Panc1 (cell line): ENCODE data around the gene UBE2O. TPM values are rescaled to one million over a fixed set of nuclear protein-coding genes. Genes with fewer than 3 reads are reported as not detected.
A peak's percentile ranks its signal among the peaks of the same experiment; 100 is the strongest.

ENCODE experiments used
- ATAC-seq: fragments of 200-7000 bp; cut with Tn5 transposase; 2 replicates; pipeline ENCODE4 v1.9.1; 2020; ENCODE audit warnings: mild to moderate bottlenecking, moderate library complexity
- BruUV-seq: library from RNA; stranded (reverse); fragments of 400-500 nt; replicated peaks from 2 replicates; lab custom pipeline; 2021; lab: Mats Ljungman, UMichigan
- CTCF ChIA-PET: fragments of 300-600 bp; sonication (Branson Sonifier 250); formaldehyde crosslinking; loops from one replicate; lab custom pipeline; 2022; ENCODE audit warnings: antibody characterized with exemption; lab: Charles Lee
- POLR2A ChIA-PET: fragments of 300-600 bp; sonication (Branson Sonifier 250); formaldehyde crosslinking; loops from one replicate; lab custom pipeline; 2022; ENCODE audit warnings: antibody characterized with exemption; lab: Charles Lee
- DNase-seq: peaks from one replicate; pipeline ENCODE4 v3.0.0-alpha.2; 2010; ENCODE audit warnings: low read depth, low spot score
- H3K27ac ChIP-seq: 2 replicates; pipeline ENCODE4 v1.5.1; 2011; ENCODE audit warnings: mild to moderate bottlenecking, low read length, inconsistent platforms
- H3K27me3 ChIP-seq: fragments of 200-500 bp; sonication (Bioruptor generic); 2 replicates; pipeline ENCODE4 v1.6.0; 2014; ENCODE audit warnings: low read length, inconsistent platforms; ENCODE audit not compliant: control insufficient read depth, insufficient read depth
- H3K36me3 ChIP-seq: fragments of 200-500 bp; sonication (Bioruptor generic); 2 replicates; pipeline ENCODE4 v1.5.1; 2014; ENCODE audit warnings: inconsistent platforms, mild to moderate bottlenecking, low read length, moderate library complexity; ENCODE audit not compliant: control insufficient read depth, insufficient read depth
- H3K4me1 ChIP-seq: 2 replicates; pipeline ENCODE4 v1.5.1; 2011; ENCODE audit warnings: inconsistent platforms, mild to moderate bottlenecking, low read length, moderate library complexity; ENCODE audit not compliant: control insufficient read depth, insufficient read depth
- H3K4me3 ChIP-seq, 2 experiments: 2 replicates each; pipeline ENCODE4 v1.5.1; 2011 to 2012; ENCODE audit warnings: low read depth in 2 of 2, low read length in 2 of 2, mild to moderate bottlenecking in 2 of 2, inconsistent platforms in 1 of 2, moderate library complexity in 1 of 2
- H3K9me3 ChIP-seq: fragments of 200-500 bp; sonication (Bioruptor generic); 2 replicates; pipeline ENCODE4 v1.5.1; 2014; ENCODE audit warnings: low read depth, mild to moderate bottlenecking, inconsistent platforms, low read length, moderate library complexity; ENCODE audit not compliant: control insufficient read depth, insufficient read depth
- CTCF ChIP-seq: fragments of 450-650 bp; IDR thresholded peaks from 2 replicates; pipeline ENCODE4 v1.5.1; 2017; ENCODE audit warnings: mild to moderate bottlenecking
- POLR2AphosphoS5 ChIP-seq: IDR thresholded peaks from 2 replicates; pipeline ENCODE4 v1.6.1; 2012; ENCODE audit warnings: mild to moderate bottlenecking, low read depth, low read length, moderate library complexity
- REST ChIP-seq, 2 experiments: IDR thresholded peaks; 2 replicates each; pipeline ENCODE4 v1.6.1; 2011 to 2012; ENCODE audit warnings: low read depth in 2 of 2, control low read depth in 1 of 2, low read length in 1 of 2, mild to moderate bottlenecking in 1 of 2, moderate library complexity in 1 of 2; ENCODE audit not compliant: insufficient read depth in 1 of 2
- SIN3A ChIP-seq: IDR thresholded peaks from 2 replicates; pipeline ENCODE4 v1.6.1; 2012; ENCODE audit warnings: low read depth, mild to moderate bottlenecking, low read length, moderate library complexity, borderline replicate concordance; ENCODE audit not compliant: insufficient read depth
- TCF7L2 ChIP-seq: IDR thresholded peaks from 2 replicates; pipeline ENCODE4 v1.6.1; 2011; ENCODE audit warnings: mild to moderate bottlenecking, low read depth, low read length, inconsistent platforms
- in situ Hi-C: cut with HindIII; loops from 2 replicates; pipeline ENCODE4 v1.10.0; 2016; ENCODE audit warnings: low sequenced_read_pairs, low pct_unique_long_range_greater_than_20kb
- intact Hi-C: fragments of 100-400 bp; cut with micrococcal nuclease; formaldehyde crosslinking; loops from one replicate; pipeline ENCODE4 v1.10.0; 2022; ENCODE audit not compliant: unreplicated experiment
- total RNA-seq: library from RNA; stranded (reverse); gene quantifications from one replicate; pipeline ENCODE4 v1.2.1, GENCODE V29; 2021; ENCODE audit not compliant: unreplicated experiment

Gene UBE2O
- total RNA-seq, 1 experiment from 2014 or later, result 47.5 TPM

- no peak for TF ChIP-seq TCF7L2
- TF ChIP-seq POLR2AphosphoS5, result peak; percentile 79
- TF ChIP-seq SIN3A, result peak; percentile 88; the same call in 1 of the 2 replicates
- no peak for DNase-seq
- TSS peak; percentile 73 for BruUV-seq
- H3K9me3 ChIP-seq, result no peaks in the 10 kb centered on the region
- peaks cover 7% of the 10 kb centered on the region; the same call in 1 of the 2 replicates for H3K36me3 ChIP-seq
- intact Hi-C loops, result no loop called here
- H3K27me3 ChIP-seq, result no peaks in the 10 kb centered on the region
- peak; percentile 85 for ATAC-seq
- peaks cover 43% of the 10 kb centered on the region for H3K4me1 ChIP-seq
- in situ Hi-C loops, result no loop called here
- CTCF ChIA-PET, result interaction anchor here (0.6 kb wide), 1 partner anchor 496 kb away, joined by 4 read pairs; no protein-coding TSS in a partner anchor
- H3K27ac ChIP-seq, result peak within 1 kb of the TSS; percentile 90
- POLR2A ChIA-PET, result interaction anchor here (0.8 kb wide), 1 partner anchor 23 kb away, joined by 3 read pairs; no protein-coding TSS in a partner anchor
- H3K4me3 ChIP-seq, result peak within 1 kb of the TSS; percentile 89
Observed at GRCh38 chr17:76501018-76501826, 48.3 kb upstream of the UBE2O start, which contains the start of gene RHBDF2. RHBDF2 (minus strand) TSS chr17:76501423; CDS start chr17:76481524, 19,899 bp downstream.

- in situ Hi-C loops, result no loop called here
- intact Hi-C loops, result no loop called here
- Histone ChIP-seq H3K27ac (peak overlapping the region; percentile 89), H3K27me3 (no peaks in the 10 kb centered on the region), H3K9me3 (no peaks in the 10 kb centered on the region), H3K36me3 (peaks cover 7% of the 10 kb centered on the region; the same call in 1 of the 2 replicates), H3K4me1 (peaks cover 48% of the 10 kb centered on the region), H3K4me3 (peak overlapping the region; percentile 89)
- no TSS peak for BruUV-seq
- CTCF ChIA-PET, result interaction anchor here (0.7 kb wide), 1 partner anchor 11 kb away, joined by 3 read pairs; no protein-coding TSS in a partner anchor
- TF ChIP-seq REST (IDR thresholded peaks at IDR 0.05; ENCODE audit: insufficient read depth in 1 of 2, low read depth in 2 of 2, low read length in 1 of 2), result no peak
- TF ChIP-seq SIN3A, result no peak
- TF ChIP-seq POLR2AphosphoS5, result no peak
- no peak for TF ChIP-seq CTCF
- no peak for TF ChIP-seq TCF7L2
- POLR2A ChIA-PET, result no interaction called here
- ATAC-seq (peak; percentile 16), DNase-seq (no peak)
Observed at GRCh38 chr17:76500747-76501017, 47.7 kb upstream of the UBE2O start.
